A673 (cell line): Measurements from ENCODE around the gene KRTAP19-5. TPM values are rescaled to one million over a fixed set of nuclear protein-coding genes. Genes with fewer than 3 reads are reported as not detected.

ENCODE experiments used
- BruUV-seq: library from RNA; stranded (reverse); fragments of 400-500 nt; replicated peaks from 2 replicates; lab custom pipeline; 2021; lab: Mats Ljungman, UMichigan
- CTCF ChIA-PET: fragments of 300-600 bp; sonication (Branson Sonifier 250); formaldehyde crosslinking; loops from one replicate; lab custom pipeline; 2022; ENCODE audit warnings: antibody characterized with exemption; lab: Charles Lee
- POLR2A ChIA-PET: fragments of 300-600 bp; sonication (Branson Sonifier 250); formaldehyde crosslinking; loops from one replicate; lab custom pipeline; 2022; ENCODE audit warnings: antibody characterized with exemption; ENCODE audit not compliant: low non-redundant PET; lab: Charles Lee
- DNase-seq: peaks from one replicate; pipeline ENCODE4 v3.0.0-alpha.2; 2015; ENCODE audit warnings: low spot score
- H3K27ac ChIP-seq: fragments of 200-600 bp; sonication (generic); 2 replicates; pipeline ENCODE4 v1.5.1; 2016; ENCODE audit warnings: mixed run types, low read depth, mild to moderate bottlenecking, mixed read lengths, antibody characterized with exemption, low read length; ENCODE audit not compliant: poor library complexity, severe bottlenecking
- H3K27me3 ChIP-seq: fragments of 200-600 bp; sonication (generic); replicated peaks from 2 replicates; pipeline ENCODE4 v1.6.1; 2017; ENCODE audit warnings: mixed run types, low read depth, mild to moderate bottlenecking, mixed read lengths, antibody characterized with exemption, low read length; ENCODE audit not compliant: insufficient read depth, poor library complexity
- H3K36me3 ChIP-seq: fragments of 200-600 bp; sonication (generic); 2 replicates; pipeline ENCODE4 v1.6.1; 2016; ENCODE audit warnings: mixed run types, mild to moderate bottlenecking, mixed read lengths, antibody characterized with exemption, low read length; ENCODE audit not compliant: insufficient read depth, poor library complexity, severe bottlenecking
- H3K4me1 ChIP-seq: fragments of 200-600 bp; sonication (generic); 2 replicates; pipeline ENCODE4 v1.6.1; 2017; ENCODE audit warnings: mixed run types, mild to moderate bottlenecking, mixed read lengths, antibody characterized with exemption, low read length; ENCODE audit not compliant: insufficient read depth, poor library complexity, severe bottlenecking
- H3K4me3 ChIP-seq: fragments of 200-600 bp; sonication (generic); 2 replicates; pipeline ENCODE4 v1.5.1; 2016; ENCODE audit warnings: low read depth, mixed run types, mild to moderate bottlenecking, mixed read lengths, low read length; ENCODE audit not compliant: poor library complexity, severe bottlenecking
- H3K9me3 ChIP-seq: fragments of 200-600 bp; sonication (generic); 2 replicates; pipeline ENCODE4 v1.6.1; 2016; ENCODE audit warnings: mixed run types, low read depth, mild to moderate bottlenecking, mixed read lengths, antibody characterized with exemption, low read length; ENCODE audit not compliant: poor library complexity, severe bottlenecking
- EZH2 ChIP-seq: fragments of 200-600 bp; sonication (generic); IDR thresholded peaks from 2 replicates; pipeline ENCODE4 v1.6.1; 2017; ENCODE audit warnings: borderline replicate concordance, low read depth, mild to moderate bottlenecking, mixed read lengths, antibody characterized with exemption, low read length; ENCODE audit not compliant: poor library complexity, severe bottlenecking
- intact Hi-C: fragments of 100-400 bp; cut with micrococcal nuclease; formaldehyde crosslinking; loops from one replicate; pipeline ENCODE4 v1.10.0; 2022; ENCODE audit not compliant: unreplicated experiment
- total RNA-seq: library from RNA; stranded (reverse); gene quantifications from 2 replicates; pipeline ENCODE4 v1.2.3, GENCODE V29; 2021
- TF ChIP-seq, protein P1 (sequence below): fragments of 300-800, 200-600 bp; sonication (generic); conservative IDR thresholded peaks from 2 replicates; pipeline ENCODE4 v1.5.1; 2017; ENCODE audit warnings: low read depth, mild to moderate bottlenecking, antibody characterized with exemption, low read length, moderate library complexity, mixed read lengths

The KRTAP19-5 gene
- total RNA-seq, 1 experiment from 2014 or later: not detected

DNA sequence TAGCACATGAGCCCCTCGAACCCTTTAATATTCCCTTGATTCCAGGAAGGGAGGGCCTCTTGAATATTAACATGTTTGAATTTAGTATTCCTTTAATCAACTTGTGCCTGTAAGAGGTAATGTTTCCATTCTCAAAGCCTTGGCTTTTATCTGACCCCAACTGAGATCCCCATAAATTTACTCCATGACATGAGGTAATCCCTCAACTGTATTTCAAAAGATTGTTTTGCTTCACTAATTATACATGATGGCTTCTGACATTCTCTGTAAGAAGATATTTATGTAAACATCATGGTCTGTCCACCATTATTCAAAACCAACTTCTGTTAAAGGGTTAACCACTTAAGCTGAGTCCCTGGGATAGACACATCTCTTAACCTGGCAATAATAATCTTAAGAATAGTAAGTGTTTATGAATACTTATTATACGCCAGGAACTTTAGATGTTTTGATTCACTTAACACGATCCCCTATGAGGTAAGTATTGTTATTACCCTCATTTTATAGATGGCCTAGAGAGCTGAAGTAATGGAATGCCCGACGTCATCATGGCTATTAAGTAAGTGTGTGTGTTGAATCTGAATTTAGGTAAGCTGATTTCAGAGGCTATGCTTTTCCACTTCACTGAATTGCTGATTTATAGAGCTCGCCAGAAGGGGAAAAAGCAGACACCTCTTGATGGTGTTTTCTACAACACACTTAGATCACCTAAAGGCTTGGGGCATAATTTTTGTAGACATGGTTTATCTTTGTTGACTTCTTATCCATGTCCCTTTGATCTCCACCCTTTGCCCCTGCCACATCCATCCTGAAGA lies 32.8 kb downstream of the KRTAP19-5 start:
- CTCF ChIA-PET: no interaction called here
- no peak for DNase-seq

GRCh38 chr21:30463713-30464112 lies 38.2 kb downstream of the KRTAP19-5 start:
- TF ChIP-seq EZH2: no peak
- TF ChIP-seq, protein P1, sequence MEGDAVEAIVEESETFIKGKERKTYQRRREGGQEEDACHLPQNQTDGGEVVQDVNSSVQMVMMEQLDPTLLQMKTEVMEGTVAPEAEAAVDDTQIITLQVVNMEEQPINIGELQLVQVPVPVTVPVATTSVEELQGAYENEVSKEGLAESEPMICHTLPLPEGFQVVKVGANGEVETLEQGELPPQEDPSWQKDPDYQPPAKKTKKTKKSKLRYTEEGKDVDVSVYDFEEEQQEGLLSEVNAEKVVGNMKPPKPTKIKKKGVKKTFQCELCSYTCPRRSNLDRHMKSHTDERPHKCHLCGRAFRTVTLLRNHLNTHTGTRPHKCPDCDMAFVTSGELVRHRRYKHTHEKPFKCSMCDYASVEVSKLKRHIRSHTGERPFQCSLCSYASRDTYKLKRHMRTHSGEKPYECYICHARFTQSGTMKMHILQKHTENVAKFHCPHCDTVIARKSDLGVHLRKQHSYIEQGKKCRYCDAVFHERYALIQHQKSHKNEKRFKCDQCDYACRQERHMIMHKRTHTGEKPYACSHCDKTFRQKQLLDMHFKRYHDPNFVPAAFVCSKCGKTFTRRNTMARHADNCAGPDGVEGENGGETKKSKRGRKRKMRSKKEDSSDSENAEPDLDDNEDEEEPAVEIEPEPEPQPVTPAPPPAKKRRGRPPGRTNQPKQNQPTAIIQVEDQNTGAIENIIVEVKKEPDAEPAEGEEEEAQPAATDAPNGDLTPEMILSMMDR: peak; percentile 71
- H3K4me3 ChIP-seq: no peak overlapping the region
- H3K36me3 ChIP-seq: no peaks in the 10 kb centered on the region
- POLR2A ChIA-PET: no interaction called here
- H3K27ac ChIP-seq: no peak overlapping the region
- peak; percentile 21 for DNase-seq
- H3K27me3 ChIP-seq: no peaks in the 10 kb centered on the region
- no peaks in the 10 kb centered on the region for H3K9me3 ChIP-seq
- intact Hi-C loops: loop anchor here (10.0 kb wide), 1 partner anchor 119 kb away; the partner anchor contains the start of gene KRTAP23-1
- H3K4me1 ChIP-seq: no peaks in the 10 kb centered on the region
- CTCF ChIA-PET: no interaction called here
- no TSS peak for BruUV-seq

More for the DNA sequence above, 32.8 kb downstream of the KRTAP19-5 start:
- POLR2A ChIA-PET: no interaction called here
- no TSS peak for BruUV-seq
- Histone ChIP-seq H3K4me1 (no peaks in the 10 kb centered on the region), H3K27me3 (no peaks in the 10 kb centered on the region), H3K36me3 (no peaks in the 10 kb centered on the region), H3K4me3 (no peak overlapping the region), H3K27ac (no peak overlapping the region), H3K9me3 (no peaks in the 10 kb centered on the region)
- intact Hi-C loops: loop anchor here (10.0 kb wide), 1 partner anchor 124 kb away; the partner anchor contains the start of gene KRTAP23-1
- TF ChIP-seq EZH2: no peak
- TF ChIP-seq, protein P1: no peak

Other genes starting within 250 kb of the KRTAP19-5 start
- gene KRTAP24-1, start 219.2 kb downstream of the KRTAP19-5 start, total RNA-seq: not detected in 2 replicates
- not detected in 2 replicates for gene KRTAP25-1, start 212.6 kb downstream of the KRTAP19-5 start, total RNA-seq
- gene KRTAP26-1, start 181.8 kb downstream of the KRTAP19-5 start, total RNA-seq: not detected in 2 replicates
- gene KRTAP27-1, start 164.4 kb downstream of the KRTAP19-5 start, total RNA-seq: not detected in 2 replicates
- not detected in 2 replicates for gene KRTAP23-1, start 153.5 kb downstream of the KRTAP19-5 start, total RNA-seq
- gene KRTAP13-2, start 129.9 kb downstream of the KRTAP19-5 start, total RNA-seq: not detected in 2 replicates
- gene KRTAP13-1, start 106.1 kb downstream of the KRTAP19-5 start, total RNA-seq: not detected in 2 replicates
- gene KRTAP13-3, start 76.2 kb downstream of the KRTAP19-5 start, total RNA-seq: not detected in 2 replicates
- not detected in 2 replicates for gene KRTAP13-4, start 71.9 kb downstream of the KRTAP19-5 start, total RNA-seq
- not detected in 2 replicates for gene KRTAP15-1, start 61.9 kb downstream of the KRTAP19-5 start, total RNA-seq
- not detected in 2 replicates for gene KRTAP19-1, start 21.8 kb downstream of the KRTAP19-5 start, total RNA-seq
- not detected in 2 replicates for gene KRTAP19-2, start 14.7 kb downstream of the KRTAP19-5 start, total RNA-seq
- not detected in 2 replicates for gene KRTAP19-3, start 10.1 kb downstream of the KRTAP19-5 start, total RNA-seq
- not detected in 2 replicates for gene KRTAP19-4, start 5.0 kb downstream of the KRTAP19-5 start, total RNA-seq
- gene KRTAP19-6, start 39.7 kb upstream of the KRTAP19-5 start, total RNA-seq: not detected in 2 replicates
- not detected in 2 replicates for gene KRTAP19-7, start 59.2 kb upstream of the KRTAP19-5 start, total RNA-seq
- gene KRTAP22-2, start 88.3 kb upstream of the KRTAP19-5 start, total RNA-seq: not detected in 2 replicates
- not detected in 2 replicates for gene KRTAP6-3, start 90.3 kb upstream of the KRTAP19-5 start, total RNA-seq
- gene KRTAP6-2, start 96.8 kb upstream of the KRTAP19-5 start, total RNA-seq: not detected in 2 replicates
- gene KRTAP22-1, start 98.9 kb upstream of the KRTAP19-5 start, total RNA-seq: not detected in 2 replicates
- not detected in 2 replicates for gene KRTAP6-1, start 111.8 kb upstream of the KRTAP19-5 start, total RNA-seq
- gene KRTAP20-1, start 114.3 kb upstream of the KRTAP19-5 start, total RNA-seq: not detected in 2 replicates
- not detected in 2 replicates for gene KRTAP20-4, start 118.5 kb upstream of the KRTAP19-5 start, total RNA-seq
- not detected in 2 replicates for gene KRTAP20-2, start 133.1 kb upstream of the KRTAP19-5 start, total RNA-seq
- not detected in 2 replicates for gene KRTAP20-3, start 140.7 kb upstream of the KRTAP19-5 start, total RNA-seq
- not detected in 2 replicates for gene KRTAP21-3, start 216.6 kb upstream of the KRTAP19-5 start, total RNA-seq
- not detected in 2 replicates for gene KRTAP21-2, start 245.1 kb upstream of the KRTAP19-5 start, total RNA-seq